Prostate gland (tissue), 2 donors: Measurements from ENCODE around the gene ADAMTSL3. TPM values are rescaled to one million over a fixed set of nuclear protein-coding genes. Genes with fewer than 3 reads are reported as not detected.

ENCODE experiments used
- DNase-seq: peaks from one replicate; pipeline ENCODE4 v3.0.0-alpha.2; 2019; ENCODE audit warnings: low spot score
- H3K27ac ChIP-seq, 2 donors: fragments of 200-600 bp; sonication (generic); 2 replicates each; pipeline ENCODE4 v1.5.1; 2017 to 2019
- H3K27me3 ChIP-seq: fragments of 200-600 bp; sonication (generic); replicated peaks from 2 replicates; pipeline ENCODE4 v1.5.1; 2019; ENCODE audit not compliant: insufficient read depth
- H3K36me3 ChIP-seq, 2 donors: fragments of 200-600 bp; sonication (generic); 1 replicate in 1 of 2; 2 replicates in 1 of 2; pipeline versions ENCODE4 v1.5.1 to v1.8.1; 2017 to 2019
- H3K4me1 ChIP-seq: fragments of 200-600 bp; sonication (generic); replicated peaks from 2 replicates; pipeline ENCODE4 v1.5.1; 2019
- H3K4me3 ChIP-seq, 2 donors: fragments of 200-600 bp; sonication (generic); 2 replicates each; pipeline ENCODE4 v1.5.1; 2017 to 2019
- H3K9me3 ChIP-seq: fragments of 200-600 bp; sonication (generic); 2 replicates; pipeline ENCODE4 v1.5.1; 2017
- POLR2A ChIP-seq: fragments of 450-650 bp; IDR thresholded peaks from one replicate; pipeline ENCODE4 v1.6.1; 2016; ENCODE audit warnings: antibody characterized with exemption, mild to moderate bottlenecking
- POLR2AphosphoS5 ChIP-seq: sonication (generic); formaldehyde crosslinking; IDR thresholded peaks from one replicate; pipeline ENCODE4 v1.6.1; 2017; ENCODE audit warnings: antibody characterized with exemption
- WGBS: methylation state at CpG from one replicate; pipeline ENCODE4 v1.1.5; 2018; 5-methylcytosine and 5-hydroxymethylcytosine counted together
- intact Hi-C: fragments of 100-400 bp; cut with DNase I; formaldehyde crosslinking; loops from one replicate; pipeline ENCODE4 v1.14.2; 2022
- total RNA-seq, 2 donors: library from RNA; depleted of rRNA; stranded (reverse); fragments of >200 nt; gene quantifications; one replicate each; pipeline ENCODE4 v1.1.0, GENCODE V29; 2016
- TF ChIP-seq, protein P1 (sequence below), 4 experiments: fragments of 200-600 bp in 2 of 4; fragments of 450-650 bp in 2 of 4; sonication (generic) in 2 of 4; IDR thresholded peaks; 1 replicate in 3 of 4; 2 replicates in 1 of 4; pipeline ENCODE4 v1.5.1; 2016 to 2019; ENCODE audit warnings: antibody characterized with exemption in 4 of 4, mild to moderate bottlenecking in 2 of 4, moderate library complexity in 2 of 4

ADAMTSL3 gene
- total RNA-seq, 2 donors from 2014 or later, result 4.5 to 25.2 TPM

DNA sequence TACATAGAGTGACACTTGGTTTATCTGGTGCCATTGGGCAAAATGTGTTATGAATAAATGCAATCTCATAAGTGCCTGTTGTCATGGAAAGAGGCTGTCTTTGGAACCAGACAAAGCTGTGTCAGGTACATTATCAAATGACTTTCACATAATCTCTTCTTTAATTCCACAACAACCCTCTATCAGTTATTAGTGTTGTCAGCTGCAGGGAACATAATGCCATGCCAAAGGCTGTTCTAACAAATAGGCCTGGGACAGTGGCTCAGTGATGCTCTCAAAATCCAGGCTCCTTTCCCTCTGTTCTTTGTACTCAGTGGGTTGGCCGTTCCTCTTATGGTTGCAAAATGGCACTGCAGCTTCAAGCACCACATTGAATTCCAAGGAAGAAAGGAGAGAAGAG is 91.8 kb downstream of the ADAMTSL3 start:
- no peak for DNase-seq
- Histone ChIP-seq H3K36me3 (no peaks in the 10 kb centered on the region), H3K9me3 (no peaks in the 10 kb centered on the region), H3K27ac (no peak overlapping the region), H3K4me3 (no peak overlapping the region), H3K4me1 (no peaks in the 10 kb centered on the region), H3K27me3 (no peaks in the 10 kb centered on the region)
- 86% methylated on average over 1 of the region's 1 CpG for WGBS
- intact Hi-C loops, result loop anchor here (5.0 to 10.0 kb wide), 5 partner anchors 88 to 301 kb away; partner anchors contain the start of gene SH3GL3
- TF ChIP-seq POLR2A (no peak), POLR2AphosphoS5 (no peak)
- TF ChIP-seq, protein P1, sequence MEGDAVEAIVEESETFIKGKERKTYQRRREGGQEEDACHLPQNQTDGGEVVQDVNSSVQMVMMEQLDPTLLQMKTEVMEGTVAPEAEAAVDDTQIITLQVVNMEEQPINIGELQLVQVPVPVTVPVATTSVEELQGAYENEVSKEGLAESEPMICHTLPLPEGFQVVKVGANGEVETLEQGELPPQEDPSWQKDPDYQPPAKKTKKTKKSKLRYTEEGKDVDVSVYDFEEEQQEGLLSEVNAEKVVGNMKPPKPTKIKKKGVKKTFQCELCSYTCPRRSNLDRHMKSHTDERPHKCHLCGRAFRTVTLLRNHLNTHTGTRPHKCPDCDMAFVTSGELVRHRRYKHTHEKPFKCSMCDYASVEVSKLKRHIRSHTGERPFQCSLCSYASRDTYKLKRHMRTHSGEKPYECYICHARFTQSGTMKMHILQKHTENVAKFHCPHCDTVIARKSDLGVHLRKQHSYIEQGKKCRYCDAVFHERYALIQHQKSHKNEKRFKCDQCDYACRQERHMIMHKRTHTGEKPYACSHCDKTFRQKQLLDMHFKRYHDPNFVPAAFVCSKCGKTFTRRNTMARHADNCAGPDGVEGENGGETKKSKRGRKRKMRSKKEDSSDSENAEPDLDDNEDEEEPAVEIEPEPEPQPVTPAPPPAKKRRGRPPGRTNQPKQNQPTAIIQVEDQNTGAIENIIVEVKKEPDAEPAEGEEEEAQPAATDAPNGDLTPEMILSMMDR (IDR thresholded peaks at IDR 0.05), result no peak

DNA sequence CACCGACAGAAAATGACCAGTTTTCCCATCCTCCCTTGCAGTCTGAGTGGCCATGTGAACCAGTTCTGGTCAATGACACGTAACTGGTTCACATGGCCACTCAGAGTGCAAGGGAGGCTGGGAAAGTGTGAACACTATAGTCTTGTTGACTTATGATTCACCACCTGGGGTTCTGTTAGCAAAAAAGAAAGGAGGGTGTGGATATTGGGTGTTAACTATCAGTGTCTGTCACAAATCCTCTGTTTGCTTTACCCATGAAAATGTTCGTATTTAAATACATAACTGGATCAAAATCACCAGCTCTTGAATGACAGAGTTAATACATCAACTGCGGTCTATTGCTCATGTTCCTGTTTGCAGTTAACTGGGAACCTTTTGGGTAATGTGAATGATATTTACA is 92.3 kb downstream of the ADAMTSL3 start:
- no peak for DNase-seq
- no peak for TF ChIP-seq POLR2A
- no peak for TF ChIP-seq POLR2AphosphoS5
- TF ChIP-seq, protein P1 (IDR thresholded peaks at IDR 0.05), result no peak
- intact Hi-C loops, result loop anchor here (5.0 to 10.0 kb wide), 5 partner anchors 89 to 301 kb away; partner anchors contain the start of gene SH3GL3
- H3K27me3 ChIP-seq, result no peaks in the 10 kb centered on the region
- H3K36me3 ChIP-seq, result no peaks in the 10 kb centered on the region
- WGBS, result 68% methylated on average over 4 of the region's 4 CpGs
- no peaks in the 10 kb centered on the region for H3K9me3 ChIP-seq
- H3K4me3 ChIP-seq, result no peak overlapping the region
- H3K27ac ChIP-seq, result no peak overlapping the region
- no peaks in the 10 kb centered on the region for H3K4me1 ChIP-seq

DNA sequence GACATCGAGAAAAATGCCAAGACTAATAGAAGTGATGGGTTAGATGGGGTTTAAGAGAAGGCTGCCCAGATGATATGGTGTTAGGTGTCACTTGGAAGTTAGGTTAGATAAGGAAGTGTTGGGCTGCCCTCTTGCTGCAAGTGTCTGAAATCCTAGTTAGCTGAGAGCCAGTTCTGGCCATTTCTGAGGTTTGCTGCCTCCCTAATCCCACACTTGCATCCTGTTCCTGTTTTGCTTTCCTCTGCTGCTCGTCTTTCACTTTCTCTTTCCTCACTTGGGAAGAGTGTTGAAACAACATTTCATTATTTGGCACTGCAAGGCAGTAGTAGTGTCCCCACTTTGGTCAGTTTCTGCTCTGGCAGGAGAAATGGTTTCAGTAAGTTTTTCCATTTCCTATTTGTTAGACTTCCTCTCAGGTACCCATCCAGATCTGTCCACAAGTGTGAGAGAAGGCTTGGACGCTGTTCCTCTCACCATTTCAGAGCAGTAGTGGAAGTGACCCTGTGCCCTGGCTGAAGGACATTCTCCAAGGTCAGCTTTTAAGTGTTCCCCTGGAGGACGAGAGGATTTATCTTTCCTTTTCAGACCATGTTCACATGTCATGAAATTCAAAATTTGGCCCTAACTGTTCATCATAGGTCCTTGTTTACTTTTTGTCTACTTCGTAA is 93.3 kb downstream of the ADAMTSL3 start:
- H3K27ac ChIP-seq, result peak overlapping the region in 1 of 2 donors; percentile 20
- no peaks in the 10 kb centered on the region for H3K36me3 ChIP-seq
- no peaks in the 10 kb centered on the region for H3K4me1 ChIP-seq
- no peaks in the 10 kb centered on the region for H3K27me3 ChIP-seq
- TF ChIP-seq POLR2AphosphoS5, result no peak
- TF ChIP-seq, protein P1 (IDR thresholded peaks at IDR 0.05), result peak in 3 of 4 experiments; percentile 17 to 53 (median 47)
- TF ChIP-seq POLR2A, result no peak
- no peaks in the 10 kb centered on the region for H3K9me3 ChIP-seq
- WGBS, result 47% methylated on average over 5 of the region's 5 CpGs
- peak; percentile 12 for DNase-seq
- intact Hi-C loops, result loop anchor here (5.0 to 10.0 kb wide), 5 partner anchors 90 to 302 kb away; partner anchors contain the start of gene SH3GL3
- no peak overlapping the region for H3K4me3 ChIP-seq

DNA sequence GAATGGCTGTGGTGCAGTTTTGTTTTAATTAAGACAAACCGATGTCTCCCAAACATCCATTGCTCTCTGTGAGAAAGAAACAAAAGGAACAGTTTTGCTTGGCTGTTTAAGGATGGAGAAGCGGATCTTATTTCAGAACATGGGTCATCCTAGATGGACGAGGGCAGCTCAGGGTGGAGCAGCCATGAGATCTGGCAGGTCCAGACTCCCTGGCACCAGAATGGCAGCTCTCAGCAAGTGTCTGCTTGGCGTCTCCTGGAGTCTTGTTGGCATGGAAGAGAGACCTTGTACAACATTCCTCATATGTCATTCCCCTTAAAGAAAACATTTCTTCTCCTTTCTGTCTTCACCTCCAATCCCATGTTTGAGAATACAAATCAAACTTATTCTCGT is 93.8 kb downstream of the ADAMTSL3 start:
- H3K4me1 ChIP-seq, result no peaks in the 10 kb centered on the region
- peak overlapping the region in 1 of 2 donors; percentile 20 for H3K27ac ChIP-seq
- no peaks in the 10 kb centered on the region for H3K9me3 ChIP-seq
- no peak for DNase-seq
- intact Hi-C loops, result loop anchor here (5.0 to 10.0 kb wide), 5 partner anchors 90 to 303 kb away; partner anchors contain the start of gene SH3GL3
- TF ChIP-seq POLR2A, result no peak
- TF ChIP-seq, protein P1 (IDR thresholded peaks at IDR 0.05), result no peak
- no peak for TF ChIP-seq POLR2AphosphoS5
- no peak overlapping the region for H3K4me3 ChIP-seq
- no peaks in the 10 kb centered on the region for H3K27me3 ChIP-seq
- 61% methylated on average over 5 of the region's 5 CpGs for WGBS
- no peaks in the 10 kb centered on the region for H3K36me3 ChIP-seq
